SH-SY5Y (cell line): ENCODE results near the gene TSEN2.

Experiments used
- GATA2 ChIP-seq: IDR thresholded peaks from 2 replicates; pipeline ENCODE4 v1.6.1; 2011; ENCODE audit warnings: mild to moderate bottlenecking, low read depth, low read length
- GATA3 ChIP-seq: IDR thresholded peaks from 2 replicates; pipeline ENCODE4 v1.6.1; 2011; ENCODE audit warnings: low read depth, mild to moderate bottlenecking, low read length, moderate library complexity

Gene TSEN2

GRCh38 chr3:12553921-12554391, 69.7 kb downstream of the TSEN2 start:
- TF ChIP-seq GATA2 = no peak
- no peak for TF ChIP-seq GATA3

- TF ChIP-seq GATA3 (no peak), GATA2 (no peak)
These were observed 72.0 kb downstream of the TSEN2 start for GRCh38 chr3:12556314-12556689.

- TF ChIP-seq GATA3 (no peak), GATA2 (peak; percentile 24; the same call in 1 of the 2 replicates)
These were observed 72.6 kb downstream of the TSEN2 start, which contains the start of gene MKRN2 for GRCh38 chr3:12556690-12557472. TSS of gene MKRN2 (plus strand) at chr3:12557087. CDS start at chr3:12557151, 64 bp downstream.

- TF ChIP-seq GATA3 = no peak
- TF ChIP-seq GATA2 = no peak
These were observed 73.3 kb downstream of the TSEN2 start for GRCh38 chr3:12557473-12558100.

- no peak for TF ChIP-seq GATA2
- TF ChIP-seq GATA3 = no peak
These were observed 74.4 kb downstream of the TSEN2 start for GRCh38 chr3:12558706-12559105.

GRCh38 chr3:12559520-12559919, 75.2 kb downstream of the TSEN2 start:
- TF ChIP-seq GATA3 = no peak
- no peak for TF ChIP-seq GATA2

GRCh38 chr3:12560505-12561190, 76.4 kb downstream of the TSEN2 start:
- no peak for TF ChIP-seq GATA2
- TF ChIP-seq GATA3 = no peak

- TF ChIP-seq GATA2 (no peak), GATA3 (no peak)
These were observed 77.1 kb downstream of the TSEN2 start for GRCh38 chr3:12561397-12561796.

GRCh38 chr3:12562451-12562850, 78.2 kb downstream of the TSEN2 start:
- TF ChIP-seq GATA3 (no peak), GATA2 (no peak)

- TF ChIP-seq GATA3 (no peak), GATA2 (no peak)
These were observed 82.7 kb downstream of the TSEN2 start for GRCh38 chr3:12566976-12567375.

GRCh38 chr3:12568747-12569146, 84.5 kb downstream of the TSEN2 start:
- no peak for TF ChIP-seq GATA2
- no peak for TF ChIP-seq GATA3

- TF ChIP-seq GATA2 (no peak), GATA3 (no peak)
These were observed 85.6 kb downstream of the TSEN2 start for GRCh38 chr3:12569836-12570235.

- TF ChIP-seq GATA3 (no peak), GATA2 (no peak)
These were observed 87.7 kb downstream of the TSEN2 start for GRCh38 chr3:12571986-12572385.

- TF ChIP-seq GATA3 (no peak), GATA2 (no peak)
These were observed 89.9 kb downstream of the TSEN2 start for GRCh38 chr3:12574131-12574530.
